GM19455 (cell line): ENCODE results near the gene TNFRSF12A.

Experiments
- ATAC-seq: cut with Tn5 transposase; IDR thresholded peaks from one replicate; pipeline ENCODE4 v1.9.1; 2021; ENCODE audit not compliant: unreplicated experiment

TNFRSF12A gene, protein sequence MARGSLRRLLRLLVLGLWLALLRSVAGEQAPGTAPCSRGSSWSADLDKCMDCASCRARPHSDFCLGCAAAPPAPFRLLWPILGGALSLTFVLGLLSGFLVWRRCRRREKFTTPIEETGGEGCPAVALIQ

DNA sequence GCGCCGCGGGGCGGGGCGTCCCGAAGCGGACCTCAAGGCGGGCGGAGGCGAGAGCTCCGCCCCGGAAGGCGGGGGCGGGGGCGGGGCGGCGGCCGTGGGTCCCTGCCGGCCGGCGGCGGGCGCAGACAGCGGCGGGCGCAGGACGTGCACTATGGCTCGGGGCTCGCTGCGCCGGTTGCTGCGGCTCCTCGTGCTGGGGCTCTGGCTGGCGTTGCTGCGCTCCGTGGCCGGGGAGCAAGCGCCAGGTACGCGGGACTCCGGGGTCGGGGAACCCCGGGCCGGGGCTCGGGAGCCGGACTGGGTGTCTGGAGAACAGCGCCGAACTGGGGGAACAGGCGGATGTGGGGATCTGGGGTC, at the start of gene TNFRSF12A:
Gene TNFRSF12A (plus strand): TSS at position 122 of the 357 bp plus-strand sequence. CDS start 30 bp downstream, at position 152.
- ATAC-seq, result no peak

DNA sequence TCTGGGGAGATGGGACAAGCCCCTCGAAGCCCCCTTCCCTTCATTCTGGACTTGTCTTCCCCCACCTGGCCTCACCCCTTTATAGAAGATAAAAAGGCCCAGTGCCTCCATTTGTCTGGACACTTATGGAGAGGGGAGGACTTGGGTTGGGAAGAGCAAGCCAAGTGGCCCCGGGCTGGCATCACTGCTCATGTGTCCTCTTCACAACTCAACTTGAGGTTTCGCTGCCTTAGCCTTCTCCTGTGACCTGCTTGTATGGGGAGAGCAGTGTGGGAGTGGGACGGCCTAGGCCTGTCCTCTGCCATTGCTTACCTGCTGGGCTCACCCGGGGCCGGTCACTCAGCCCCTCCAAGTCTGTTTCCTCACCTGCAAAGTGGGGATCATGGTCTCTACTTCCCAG, 49.6 kb upstream of the TNFRSF12A start:
- ATAC-seq, result no peak

DNA sequence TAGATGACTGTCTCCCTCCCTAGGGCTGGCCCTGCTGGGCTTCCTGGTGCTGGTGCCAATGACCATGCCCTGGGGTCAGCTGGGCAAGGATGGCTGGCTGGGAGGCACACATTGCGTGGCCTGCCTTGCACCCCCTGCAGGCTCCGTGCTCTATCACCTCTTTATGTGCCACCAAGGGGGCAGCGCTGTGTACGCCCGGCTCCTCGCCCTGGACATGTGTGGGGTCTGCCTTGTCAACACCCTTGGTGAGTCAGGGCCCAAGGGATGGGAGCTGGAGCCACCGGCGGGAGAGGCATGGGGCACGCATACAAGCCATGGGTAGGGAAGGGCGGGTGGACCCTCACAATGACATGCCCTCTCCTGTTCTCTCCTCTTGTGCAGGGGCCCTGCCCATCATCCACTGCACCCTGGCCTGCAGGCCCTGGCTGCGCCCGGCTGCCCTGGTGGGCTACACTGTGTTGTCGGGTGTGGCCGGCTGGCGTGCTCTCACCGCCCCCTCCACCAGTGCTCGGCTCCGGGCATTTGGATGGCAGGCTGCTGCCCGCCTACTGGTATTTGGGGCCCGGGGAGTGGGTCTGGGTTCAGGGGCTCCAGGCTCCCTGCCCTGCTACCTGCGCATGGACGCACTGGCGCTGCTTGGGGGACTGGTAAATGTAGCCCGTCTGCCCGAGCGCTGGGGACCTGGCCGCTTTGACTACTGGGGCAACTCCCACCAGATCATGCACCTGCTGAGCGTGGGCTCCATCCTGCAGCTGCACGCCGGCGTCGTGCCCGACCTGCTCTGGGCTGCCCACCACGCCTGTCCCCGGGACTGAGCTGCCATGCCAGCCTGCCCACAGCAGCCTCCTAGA, 48.8 kb upstream of the TNFRSF12A start:
- ATAC-seq, result no peak

DNA sequence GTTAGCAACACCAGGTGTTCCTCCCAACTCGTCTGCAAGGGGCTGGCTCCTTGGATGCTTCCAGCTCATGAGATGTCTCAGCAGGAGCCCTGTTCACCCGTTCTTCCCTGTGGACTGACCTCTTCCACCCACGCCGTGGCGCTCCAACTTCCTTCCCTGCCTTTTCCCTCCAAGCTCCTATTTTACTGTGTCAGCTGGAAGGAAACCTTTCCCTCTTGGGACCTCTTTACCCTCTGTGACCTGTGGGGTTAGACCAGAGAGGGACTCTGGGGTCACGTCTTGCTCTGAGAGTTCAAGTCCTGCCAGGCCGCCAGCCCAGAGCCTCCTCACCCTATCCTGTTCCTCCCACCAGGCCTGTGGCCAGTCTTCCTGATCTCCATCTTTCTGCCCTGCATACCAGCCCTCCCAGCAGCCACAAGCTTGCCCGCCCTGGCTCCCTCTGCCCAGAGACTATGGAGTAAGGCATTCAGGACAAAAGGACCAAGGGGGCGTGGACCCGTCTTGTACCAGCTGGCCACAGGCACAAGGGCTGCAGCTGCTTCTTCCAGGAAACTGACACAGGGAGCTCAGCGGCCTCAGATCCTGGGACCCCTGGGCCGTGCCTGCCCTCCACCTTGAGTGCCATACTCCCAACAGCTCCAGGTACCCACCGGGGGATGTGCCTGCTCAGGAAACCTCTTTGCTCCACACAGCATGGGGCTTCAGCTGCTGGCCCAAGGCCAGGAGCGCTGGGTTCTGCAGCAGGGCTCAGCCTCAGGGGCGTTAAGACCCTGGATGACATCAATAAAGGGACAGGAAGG, 48.0 kb upstream of the TNFRSF12A start:
- no peak for ATAC-seq

DNA sequence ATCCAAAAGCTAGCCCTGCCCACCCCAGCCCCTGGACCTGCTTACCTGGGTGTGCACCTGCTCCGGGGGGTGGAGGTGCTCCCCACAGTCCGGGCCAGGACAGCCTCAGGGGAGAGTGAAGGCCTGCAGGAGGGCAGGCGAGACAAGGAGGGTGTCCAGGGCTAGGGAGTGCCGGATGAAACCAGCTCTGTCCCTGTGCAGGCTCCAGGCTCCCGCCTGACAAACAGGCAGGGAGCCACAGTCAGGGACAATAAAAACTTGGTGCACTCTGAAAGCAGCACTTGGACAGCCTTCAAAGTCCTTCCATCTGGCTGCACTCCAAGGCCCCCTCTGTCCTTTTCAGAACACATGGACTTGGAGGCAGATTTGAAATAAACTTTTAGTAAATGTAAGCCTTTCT, 47.1 kb upstream of the TNFRSF12A start:
- no peak for ATAC-seq

DNA sequence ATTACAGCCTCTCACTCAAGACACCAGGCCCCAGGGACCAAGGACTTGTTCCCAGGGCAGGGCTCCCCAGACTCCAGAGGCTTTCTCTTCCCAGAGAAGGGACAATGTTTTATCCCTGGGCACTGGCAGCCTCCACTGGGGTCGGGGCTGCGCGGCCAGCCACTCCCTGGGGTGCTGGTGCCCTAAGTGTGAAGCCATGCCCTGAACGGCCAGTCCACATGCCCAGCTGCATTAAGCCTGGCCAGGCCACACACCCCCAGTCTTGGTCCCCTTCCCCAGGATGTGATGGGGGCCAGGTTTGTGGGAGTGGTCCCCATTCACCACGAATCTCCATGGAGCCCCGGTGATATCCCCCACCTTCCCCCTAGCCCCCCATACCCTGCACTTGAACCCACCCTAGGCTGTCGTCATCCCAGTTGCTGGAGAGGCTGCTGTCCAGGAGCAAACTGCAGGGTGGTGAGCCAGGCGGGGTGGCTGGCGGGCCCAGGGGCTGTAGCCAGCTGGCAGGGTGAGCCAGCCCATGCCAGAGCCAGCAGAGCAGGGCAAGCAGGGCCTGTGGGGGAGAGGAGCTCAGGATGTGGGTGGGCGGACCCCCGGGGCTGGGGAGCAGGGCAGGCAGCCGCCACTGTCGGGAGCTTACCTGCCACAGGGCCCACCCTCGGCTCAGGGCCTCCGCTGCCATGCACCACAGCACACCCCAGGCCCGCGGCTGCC, 46.4 kb upstream of the TNFRSF12A start:
- no peak for ATAC-seq

DNA sequence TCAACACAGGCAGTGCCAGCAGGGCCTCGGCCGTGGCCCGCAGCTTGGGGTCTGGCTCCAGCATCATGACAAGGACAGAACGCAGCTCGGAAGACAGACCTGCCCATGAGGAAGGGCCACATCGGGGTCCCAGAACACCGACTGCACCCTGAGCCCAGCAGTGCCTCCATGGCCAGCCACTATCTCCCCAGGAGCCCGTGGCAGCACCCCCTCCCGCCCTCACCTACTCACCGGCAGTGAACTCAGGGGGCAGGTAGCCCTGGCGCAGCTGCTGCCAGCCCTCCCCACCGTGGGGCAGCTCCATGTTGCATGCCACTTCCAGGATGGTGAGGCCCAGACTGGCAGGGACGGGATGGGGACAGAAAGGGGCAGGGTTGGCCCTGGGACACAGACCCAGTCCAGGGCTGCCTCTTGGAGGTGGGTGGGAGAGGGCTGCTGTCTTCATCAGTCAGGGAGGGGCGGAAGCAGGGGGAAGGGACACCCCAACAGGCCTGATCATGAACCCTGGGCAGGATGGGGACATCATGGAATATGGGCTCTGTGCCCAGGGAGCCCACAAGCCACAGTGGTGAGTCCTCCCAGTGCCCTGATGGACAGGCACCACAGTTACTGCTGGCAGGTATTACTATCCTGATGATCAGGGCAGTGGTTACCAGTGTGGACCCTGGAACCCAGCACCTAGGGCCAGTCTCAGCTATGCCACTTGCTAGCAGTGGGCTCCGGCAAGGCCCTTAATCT, 45.7 kb upstream of the TNFRSF12A start:
- no peak for ATAC-seq

DNA sequence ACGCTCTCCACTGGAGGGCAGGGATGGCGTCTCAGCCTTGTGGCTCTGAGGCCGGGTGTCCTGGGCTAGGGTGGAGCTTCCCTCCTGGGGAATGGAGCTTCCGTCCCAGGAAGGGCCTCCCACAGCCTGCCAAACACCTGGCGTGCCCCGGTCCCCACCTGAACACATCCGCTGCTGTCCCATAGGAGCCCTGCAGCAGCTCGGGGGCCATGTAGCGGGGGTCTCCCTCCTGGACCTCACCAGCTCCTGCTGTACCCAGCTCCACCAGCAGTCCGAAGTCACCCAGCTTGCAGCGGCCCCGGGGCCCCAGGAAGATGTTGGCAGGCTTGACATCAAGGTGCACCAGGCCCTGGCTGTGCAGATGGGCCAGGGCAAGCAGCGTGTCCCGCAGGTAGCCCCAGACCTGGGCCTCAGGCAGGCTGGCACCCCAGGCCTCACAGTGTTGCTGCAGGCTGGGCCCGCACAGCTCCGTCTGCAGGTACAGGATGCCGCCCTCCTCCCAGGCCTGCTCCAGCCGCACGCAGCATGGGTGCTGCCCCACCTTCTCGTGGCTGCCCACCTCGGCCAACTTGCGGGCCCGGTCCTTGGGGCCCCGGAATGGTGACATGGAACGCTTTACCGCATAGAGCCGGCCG, 44.9 kb upstream of the TNFRSF12A start:
- ATAC-seq, result no peak

DNA sequence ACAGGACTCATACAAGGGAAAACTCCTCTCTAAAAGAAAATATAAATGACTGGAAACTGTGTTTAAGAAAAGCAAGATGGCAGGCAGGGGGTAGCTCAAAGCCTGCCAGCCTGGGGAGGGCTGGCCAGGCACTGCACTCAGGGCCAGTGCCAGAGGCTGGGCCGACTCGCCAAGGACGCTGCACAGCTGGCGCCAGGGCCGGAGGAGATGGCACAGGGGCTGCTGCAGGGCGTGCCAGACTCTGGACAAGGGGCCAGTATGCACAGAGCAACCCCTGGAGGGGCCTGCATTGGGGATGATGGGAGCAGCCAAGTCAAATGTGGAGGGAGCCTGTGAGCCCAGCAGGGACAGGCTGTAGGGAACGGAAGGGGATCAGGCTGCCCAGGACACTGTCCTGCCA, 44.0 kb upstream of the TNFRSF12A start:
- no peak for ATAC-seq

DNA sequence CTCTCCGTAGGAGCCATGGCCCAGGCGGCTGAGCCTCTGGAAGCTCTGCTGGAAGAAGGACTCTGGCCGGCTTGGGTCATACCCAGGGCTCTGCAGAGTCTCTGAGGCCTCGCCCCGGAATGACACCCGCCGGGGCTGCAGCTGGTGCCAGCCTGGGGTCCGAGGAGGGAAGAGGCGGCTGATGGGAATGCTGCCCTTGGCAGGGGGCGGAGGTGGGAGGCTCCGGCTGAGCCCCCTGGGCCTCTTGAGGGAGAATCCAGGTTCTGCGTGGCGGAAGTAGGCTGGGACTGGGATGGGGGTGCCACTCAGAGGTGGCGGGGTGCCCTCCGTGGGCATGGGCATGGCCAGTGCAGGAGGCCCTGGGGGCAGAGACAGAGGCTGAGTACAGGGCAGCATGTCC, 43.5 kb upstream of the TNFRSF12A start:
- ATAC-seq, result no peak

DNA sequence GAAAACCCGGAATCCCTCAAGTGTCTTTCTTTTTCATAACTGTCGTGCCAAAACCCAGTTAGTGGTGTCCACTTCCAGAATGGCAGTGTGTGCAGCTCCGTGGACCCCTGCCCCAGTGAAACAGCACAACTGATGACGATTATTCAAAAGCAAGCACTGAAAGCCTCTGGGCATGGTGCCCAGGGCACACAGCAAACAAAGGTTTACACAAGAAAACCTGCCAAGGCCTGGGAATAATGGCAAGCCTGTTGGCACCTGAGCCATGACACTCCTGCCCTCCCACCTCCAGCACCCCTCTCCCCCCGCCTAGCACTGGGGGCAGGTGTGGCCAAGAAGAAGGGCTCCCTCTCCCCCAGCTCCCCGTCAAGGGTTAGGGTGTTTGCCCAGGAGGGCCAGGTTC, 42.7 kb upstream of the TNFRSF12A start:
- ATAC-seq, result no peak

DNA sequence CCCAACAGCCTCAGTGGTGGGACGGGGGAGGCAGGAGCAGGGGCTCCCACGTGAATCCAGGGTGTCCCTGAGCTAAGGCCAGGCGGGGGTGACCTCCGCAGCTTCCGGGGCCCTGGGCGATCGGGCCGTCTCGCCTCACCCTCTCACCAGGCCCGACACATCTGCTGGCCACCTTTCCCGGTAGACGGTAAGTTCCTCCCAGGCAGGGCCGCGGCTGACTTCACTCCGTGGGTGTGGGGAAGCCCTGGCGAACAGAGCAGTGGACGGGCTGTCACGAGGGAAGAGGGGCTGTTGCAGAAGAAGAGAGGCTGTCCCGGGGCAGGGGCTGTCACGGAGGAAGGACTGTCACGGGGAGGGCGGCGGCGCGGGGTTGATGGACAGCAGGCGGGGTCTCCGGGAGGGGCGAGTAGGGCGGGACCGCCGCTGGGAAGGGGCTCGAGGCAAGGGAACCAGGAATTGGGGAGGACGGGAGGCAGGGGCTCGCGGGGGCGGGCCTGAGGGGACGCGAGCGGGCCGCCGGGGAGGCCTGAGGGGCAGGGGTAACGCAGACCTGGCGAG, 40.4 kb upstream of the TNFRSF12A start:
- no peak for ATAC-seq

DNA sequence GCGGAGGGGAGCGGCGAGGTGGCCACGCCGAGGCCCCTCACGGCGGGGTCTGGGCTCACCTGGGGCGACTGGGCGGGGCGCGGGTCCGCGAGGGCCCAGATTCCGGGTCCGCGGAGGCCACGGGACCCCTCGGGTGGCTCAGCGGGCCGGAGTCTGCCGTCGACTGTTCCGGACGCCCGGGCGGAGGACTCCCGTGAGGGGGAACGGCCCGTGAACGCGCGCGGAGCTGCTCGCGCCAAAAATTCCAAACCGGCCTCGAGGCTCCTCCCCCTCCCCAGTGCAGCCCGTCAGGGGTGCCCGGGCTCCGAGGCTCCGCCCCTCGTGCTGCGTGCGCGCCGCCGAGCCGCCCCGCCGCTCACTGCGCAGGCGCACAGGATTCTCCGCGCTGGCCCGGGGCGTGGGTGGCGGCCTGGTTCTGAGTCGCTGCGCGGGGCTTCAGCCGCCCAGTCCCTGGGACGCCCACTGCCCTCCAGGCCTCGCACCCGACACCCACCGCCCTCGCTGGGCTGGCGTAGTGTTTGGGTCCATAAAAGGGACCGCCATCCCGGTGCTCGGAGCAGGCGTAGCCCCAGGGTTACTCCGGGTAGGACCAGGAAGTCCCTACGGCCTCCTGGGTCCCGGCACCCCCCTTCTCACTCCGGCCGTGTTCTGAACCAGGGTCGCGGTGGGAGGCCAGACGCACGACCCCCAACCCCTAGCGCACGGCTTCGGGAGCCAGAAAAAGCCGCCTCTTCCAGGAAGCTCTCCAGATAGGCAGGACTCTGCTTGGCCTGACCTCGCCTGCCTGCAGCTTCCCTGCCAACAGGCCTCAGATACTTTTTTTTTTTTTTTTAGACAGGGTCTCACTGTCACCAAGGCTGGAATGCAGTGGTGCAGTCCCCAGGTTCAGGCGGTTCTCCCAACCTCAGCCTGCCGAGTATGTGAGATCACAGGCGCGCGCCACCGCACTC, 39.7 kb upstream of the TNFRSF12A start, which contains the start of gene PKMYT1:
Gene PKMYT1 (minus strand): TSS at position 220 of the 950 bp plus-strand sequence. CDS start 789 bp downstream, outside the sequence.
- peak; percentile 74 for ATAC-seq

DNA sequence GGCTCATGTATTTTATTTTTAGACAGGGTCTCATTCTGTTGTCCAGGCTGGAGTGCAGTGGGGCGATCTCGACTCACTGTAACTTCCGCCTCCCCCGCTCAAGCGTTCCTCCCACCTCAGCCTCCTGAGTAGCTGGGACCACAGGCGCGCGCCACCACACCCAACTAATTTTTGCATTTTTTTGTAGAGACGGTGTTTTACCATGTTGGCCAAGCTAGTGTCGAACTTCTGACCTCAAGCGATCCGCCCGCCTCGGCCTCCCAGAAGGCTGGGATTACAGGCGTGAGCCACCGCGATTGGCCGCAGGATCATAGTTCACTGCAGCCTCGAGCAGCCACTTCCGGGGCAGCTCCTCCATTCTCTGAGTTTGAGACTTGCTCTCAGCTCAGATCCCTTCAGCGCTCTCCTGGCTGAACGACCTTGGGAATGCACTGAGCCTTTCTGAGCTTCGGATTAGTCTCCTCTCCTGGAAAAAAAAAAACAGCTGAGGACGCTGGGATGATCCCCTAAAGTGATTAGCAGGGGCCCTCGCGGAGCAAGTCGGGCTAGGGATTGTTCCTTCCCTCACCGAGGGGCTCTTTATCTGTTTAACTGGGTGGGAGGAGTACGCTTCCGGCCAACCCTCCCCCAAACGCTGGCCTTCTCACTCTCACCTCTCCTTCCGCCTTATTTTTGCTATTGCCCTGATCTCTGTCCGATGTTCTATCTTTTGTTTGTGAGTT, 38.8 kb upstream of the TNFRSF12A start:
- ATAC-seq, result no peak

DNA sequence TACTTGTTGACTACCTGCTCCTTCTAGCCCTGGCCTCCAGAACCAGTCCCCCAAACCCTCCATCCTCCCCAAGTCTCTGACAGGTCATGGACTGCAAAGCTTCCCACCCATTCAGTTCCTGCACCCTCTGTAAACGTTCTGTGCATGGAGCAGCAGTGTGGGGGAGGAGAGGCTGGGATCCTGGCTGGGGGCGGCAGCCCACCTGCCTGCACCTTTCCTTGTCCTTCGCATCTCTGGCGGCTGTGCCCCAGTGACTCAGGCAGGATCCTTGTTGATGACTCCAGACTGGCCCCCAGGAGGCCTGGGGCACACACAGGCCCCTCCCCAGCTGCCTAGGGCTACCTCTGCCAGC, 38.3 kb upstream of the TNFRSF12A start:
- ATAC-seq, result no peak

DNA sequence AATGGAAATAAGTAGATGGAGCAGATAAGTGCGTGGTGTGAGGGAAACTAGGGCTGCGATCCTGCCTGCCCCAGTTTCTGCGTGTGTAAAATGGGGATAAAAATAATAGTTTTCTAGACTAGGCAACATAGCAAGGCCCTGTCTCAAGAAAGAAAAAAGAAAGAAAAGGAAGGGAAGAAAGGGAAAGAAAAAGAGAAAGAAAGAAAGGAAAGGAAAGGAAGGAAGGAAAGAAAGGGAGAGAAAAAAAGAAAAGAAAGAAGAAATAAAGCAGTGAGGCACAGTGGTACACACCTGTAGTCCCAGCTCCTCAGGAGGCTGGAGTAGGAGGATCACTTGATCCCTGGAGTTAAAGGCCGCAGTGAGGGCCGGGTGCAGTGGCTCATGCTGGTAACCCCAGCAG, 37.8 kb upstream of the TNFRSF12A start:
- ATAC-seq, result no peak

DNA sequence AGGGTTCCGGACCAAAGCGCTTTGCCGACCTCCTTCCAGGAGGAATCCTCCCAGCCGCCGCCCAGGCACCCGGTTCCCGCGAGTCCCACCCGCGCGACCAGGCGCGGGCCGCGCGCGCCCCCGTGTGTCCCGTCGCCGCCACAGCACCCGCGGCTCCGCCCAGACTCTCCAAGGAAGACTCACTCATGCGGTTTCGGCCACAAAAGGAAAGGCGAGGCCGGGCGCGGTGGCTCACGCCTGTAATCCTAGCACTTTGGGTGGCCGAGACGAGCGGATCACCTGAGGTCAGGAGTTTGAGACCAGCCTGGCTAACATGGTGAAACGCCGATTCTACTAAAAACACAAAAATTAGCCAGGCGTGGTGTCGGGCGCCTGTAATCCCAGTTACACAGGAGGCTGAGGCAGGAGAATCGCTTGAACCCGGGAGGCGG, 36.4 kb upstream of the TNFRSF12A start:
- ATAC-seq, result no peak

DNA sequence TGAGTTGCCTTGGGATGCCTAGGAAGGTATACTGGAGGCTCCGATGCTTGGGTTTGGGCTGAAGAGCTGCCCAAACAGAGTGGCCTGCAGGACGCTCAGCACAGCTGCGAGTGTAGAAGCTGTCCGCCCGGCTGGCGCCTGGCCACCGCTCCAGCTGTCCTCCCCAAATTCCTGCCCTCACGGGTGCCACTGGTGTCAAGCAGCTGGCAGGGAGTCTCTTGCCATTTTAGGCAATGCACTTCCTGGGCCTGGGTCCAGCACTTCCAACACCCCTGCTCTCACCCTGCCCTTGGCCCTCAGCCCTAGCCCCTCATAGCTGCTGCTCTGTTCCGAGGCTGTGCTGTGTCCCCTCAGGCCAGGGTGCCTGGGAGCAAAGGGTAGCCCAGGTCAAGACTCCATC, 34.7 kb upstream of the TNFRSF12A start:
- ATAC-seq, result no peak
